ENCODE data around the gene NT5DC4.

The NT5DC4 gene

GRCh38 chr2:112720785-112721184 is at the start of gene NT5DC4:
TSS of gene NT5DC4 (plus strand) at chr2:112721020. CDS start at chr2:112721080, 60 bp downstream.
- no peak for DNase-seq

GRCh38 chr2:112671801-112672200 is 49.0 kb upstream of the NT5DC4 start:
- no peak for DNase-seq

- no peak for DNase-seq
Observed at GRCh38 chr2:112673008-112673407, 47.8 kb upstream of the NT5DC4 start.

GRCh38 chr2:112674229-112674628 is 46.6 kb upstream of the NT5DC4 start:
- peak; percentile 98 for DNase-seq

GRCh38 chr2:112679484-112679883 is 41.3 kb upstream of the NT5DC4 start:
- no peak for DNase-seq

GRCh38 chr2:112680666-112681101 is 40.1 kb upstream of the NT5DC4 start:
- no peak for DNase-seq

GRCh38 chr2:112682101-112682500 is 38.7 kb upstream of the NT5DC4 start:
- peak; percentile 96 for DNase-seq

GRCh38 chr2:112683550-112684414 is 37.0 kb upstream of the NT5DC4 start:
- peak; percentile 46 for DNase-seq

GRCh38 chr2:112684415-112684775 is 36.4 kb upstream of the NT5DC4 start:
- no peak for DNase-seq

- no peak for DNase-seq
Observed at GRCh38 chr2:112685271-112685884, 35.4 kb upstream of the NT5DC4 start.

GRCh38 chr2:112686348-112687217 is 34.2 kb upstream of the NT5DC4 start:
- DNase-seq = peak; percentile 63

GRCh38 chr2:112687522-112687921 is 33.3 kb upstream of the NT5DC4 start:
- no peak for DNase-seq

- DNase-seq = no peak
Observed at GRCh38 chr2:112688086-112688880, 32.5 kb upstream of the NT5DC4 start.

GRCh38 chr2:112690853-112691401 is 29.9 kb upstream of the NT5DC4 start:
- peak; percentile 95 for DNase-seq

GRCh38 chr2:112691881-112692281 is 28.9 kb upstream of the NT5DC4 start:
- DNase-seq = no peak

GRCh38 chr2:112692495-112692911 is 28.3 kb upstream of the NT5DC4 start:
- DNase-seq = peak; percentile 77

- no peak for DNase-seq
Observed at GRCh38 chr2:112692918-112693317, 27.9 kb upstream of the NT5DC4 start.

- no peak for DNase-seq
Observed at GRCh38 chr2:112693596-112693995, 27.2 kb upstream of the NT5DC4 start.

- no peak for DNase-seq
Observed at GRCh38 chr2:112694182-112694581, 26.6 kb upstream of the NT5DC4 start.

GRCh38 chr2:112698834-112699515 is 21.8 kb upstream of the NT5DC4 start:
- peak; percentile 2 for DNase-seq

GRCh38 chr2:112699984-112700667 is 20.7 kb upstream of the NT5DC4 start:
- DNase-seq = peak; percentile 88
